Breast epithelium (tissue), 3 donors: ENCODE results near the gene LIPK.

Source experiments
- POLR2A ChIP-seq: fragments of 450-650 bp; IDR thresholded peaks from one replicate; pipeline ENCODE4 v1.6.1; 2016; ENCODE audit warnings: antibody characterized with exemption, mild to moderate bottlenecking, moderate library complexity
- TF ChIP-seq, protein P1 (sequence below), 3 donors: fragments of 450-650 bp; IDR thresholded peaks; one replicate each; pipeline ENCODE4 v1.5.1; 2016 to 2017; ENCODE audit warnings: antibody characterized with exemption in 3 of 3, mild to moderate bottlenecking in 3 of 3, moderate library complexity in 3 of 3

DNA sequence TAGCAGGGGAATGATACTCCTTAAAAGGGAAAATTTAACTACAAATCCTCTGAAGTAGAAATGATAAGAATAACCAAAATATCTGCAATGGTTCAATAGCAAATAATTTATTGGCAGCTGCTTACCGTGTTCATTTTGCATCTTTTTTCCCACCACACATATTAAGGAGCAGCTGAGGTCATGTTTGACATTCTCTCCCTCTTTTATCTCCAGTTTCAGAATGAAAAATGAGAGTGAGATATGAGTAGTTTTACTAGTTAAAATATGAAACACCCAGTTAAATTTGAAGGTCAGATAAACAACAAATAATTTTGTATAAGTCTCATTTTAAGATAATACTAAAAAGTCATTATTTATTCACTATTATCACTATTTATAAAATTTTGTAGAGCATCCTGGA, 56.9 kb downstream of the LIPK start:
- TF ChIP-seq, protein P1, sequence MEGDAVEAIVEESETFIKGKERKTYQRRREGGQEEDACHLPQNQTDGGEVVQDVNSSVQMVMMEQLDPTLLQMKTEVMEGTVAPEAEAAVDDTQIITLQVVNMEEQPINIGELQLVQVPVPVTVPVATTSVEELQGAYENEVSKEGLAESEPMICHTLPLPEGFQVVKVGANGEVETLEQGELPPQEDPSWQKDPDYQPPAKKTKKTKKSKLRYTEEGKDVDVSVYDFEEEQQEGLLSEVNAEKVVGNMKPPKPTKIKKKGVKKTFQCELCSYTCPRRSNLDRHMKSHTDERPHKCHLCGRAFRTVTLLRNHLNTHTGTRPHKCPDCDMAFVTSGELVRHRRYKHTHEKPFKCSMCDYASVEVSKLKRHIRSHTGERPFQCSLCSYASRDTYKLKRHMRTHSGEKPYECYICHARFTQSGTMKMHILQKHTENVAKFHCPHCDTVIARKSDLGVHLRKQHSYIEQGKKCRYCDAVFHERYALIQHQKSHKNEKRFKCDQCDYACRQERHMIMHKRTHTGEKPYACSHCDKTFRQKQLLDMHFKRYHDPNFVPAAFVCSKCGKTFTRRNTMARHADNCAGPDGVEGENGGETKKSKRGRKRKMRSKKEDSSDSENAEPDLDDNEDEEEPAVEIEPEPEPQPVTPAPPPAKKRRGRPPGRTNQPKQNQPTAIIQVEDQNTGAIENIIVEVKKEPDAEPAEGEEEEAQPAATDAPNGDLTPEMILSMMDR (IDR thresholded peaks at IDR 0.05): no peak
- TF ChIP-seq POLR2A: no peak
